ENCODE measurements around the gene DAP.

DAP gene

GRCh38 chr5:10653751-10654400 is 107.2 kb downstream of the DAP start:
- no peaks in the 10 kb centered on the region for H3K36me3 ChIP-seq (ENCODE audit: control insufficient read depth, insufficient read depth, low read length)
- no peak overlapping the region for H3K27ac ChIP-seq (ENCODE audit: low read depth, low read length)
- no peak overlapping the region for H3K9ac ChIP-seq (ENCODE audit: low read length)
- H3K27me3 ChIP-seq (ENCODE audit: control insufficient read depth, insufficient read depth, low read length) = no peaks in the 10 kb centered on the region
- H3K4me3 ChIP-seq (ENCODE audit: low read length) = no peak overlapping the region
- no peaks in the 10 kb centered on the region for H3K4me1 ChIP-seq (ENCODE audit: control insufficient read depth, insufficient read depth, low read length)

GRCh38 chr5:10653043-10653442 is 108.0 kb downstream of the DAP start:
- H3K27me3 ChIP-seq (ENCODE audit: control insufficient read depth, insufficient read depth, low read length) = no peaks in the 10 kb centered on the region
- no peak overlapping the region for H3K4me3 ChIP-seq (ENCODE audit: low read length)
- no peaks in the 10 kb centered on the region for H3K36me3 ChIP-seq (ENCODE audit: control insufficient read depth, insufficient read depth, low read length)
- H3K4me1 ChIP-seq (ENCODE audit: control insufficient read depth, insufficient read depth, low read length) = no peaks in the 10 kb centered on the region
- no peak overlapping the region for H3K27ac ChIP-seq (ENCODE audit: low read depth, low read length)
- no peak overlapping the region for H3K9ac ChIP-seq (ENCODE audit: low read length)

- Histone ChIP-seq H3K27me3 (ENCODE audit: control insufficient read depth, insufficient read depth, low read length) (no peaks in the 10 kb centered on the region), H3K4me3 (ENCODE audit: low read length) (no peak overlapping the region), H3K27ac (ENCODE audit: low read depth, low read length) (no peak overlapping the region), H3K36me3 (ENCODE audit: control insufficient read depth, insufficient read depth, low read length) (no peaks in the 10 kb centered on the region), H3K4me1 (ENCODE audit: control insufficient read depth, insufficient read depth, low read length) (no peaks in the 10 kb centered on the region), H3K9ac (ENCODE audit: low read length) (no peak overlapping the region)
Observed at GRCh38 chr5:10652606-10653005, 108.4 kb downstream of the DAP start.

DNA sequence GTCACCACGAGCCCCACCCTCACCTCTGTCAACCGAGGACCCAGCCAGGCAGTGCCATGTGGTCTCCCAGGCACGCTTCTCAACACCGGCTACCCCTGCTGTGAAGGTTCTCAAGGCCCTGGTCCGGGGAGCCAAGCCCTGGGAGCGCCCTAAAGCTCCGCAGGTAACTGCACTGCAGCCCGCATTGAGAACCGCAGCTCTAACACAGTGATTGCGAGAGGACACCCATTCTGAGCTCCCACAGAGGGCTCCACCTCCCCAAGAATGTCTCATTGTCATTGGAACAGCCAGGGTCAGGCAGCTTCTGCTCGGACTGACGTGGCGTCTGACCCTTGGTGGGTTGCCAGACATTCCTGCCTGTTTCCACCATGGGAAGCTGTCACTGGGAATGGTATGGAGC is 108.9 kb downstream of the DAP start:
- Histone ChIP-seq H3K9ac (ENCODE audit: low read length) (no peak overlapping the region), H3K27me3 (ENCODE audit: control insufficient read depth, insufficient read depth, low read length) (no peaks in the 10 kb centered on the region), H3K4me1 (ENCODE audit: control insufficient read depth, insufficient read depth, low read length) (no peaks in the 10 kb centered on the region), H3K36me3 (ENCODE audit: control insufficient read depth, insufficient read depth, low read length) (no peaks in the 10 kb centered on the region), H3K4me3 (ENCODE audit: low read length) (no peak overlapping the region), H3K27ac (ENCODE audit: low read depth, low read length) (no peak overlapping the region)

- no peaks in the 10 kb centered on the region for H3K36me3 ChIP-seq (ENCODE audit: control insufficient read depth, insufficient read depth, low read length)
- no peak overlapping the region for H3K9ac ChIP-seq (ENCODE audit: low read length)
- H3K4me3 ChIP-seq (ENCODE audit: low read length) = no peak overlapping the region
Observed at GRCh38 chr5:10649666-10650380, 111.2 kb downstream of the DAP start.

GRCh38 chr5:10648806-10649665 is 112.0 kb downstream of the DAP start:
- Histone ChIP-seq H3K36me3 (ENCODE audit: control insufficient read depth, insufficient read depth, low read length) (no peaks in the 10 kb centered on the region), H3K27me3 (ENCODE audit: control insufficient read depth, insufficient read depth, low read length) (no peaks in the 10 kb centered on the region), H3K27ac (ENCODE audit: low read depth, low read length) (no peak overlapping the region)

More at GRCh38 chr5:10649666-10650380, 111.2 kb downstream of the DAP start:
- Histone ChIP-seq H3K27me3 (ENCODE audit: control insufficient read depth, insufficient read depth, low read length) (no peaks in the 10 kb centered on the region), H3K27ac (ENCODE audit: low read depth, low read length) (no peak overlapping the region), H3K4me1 (ENCODE audit: control insufficient read depth, insufficient read depth, low read length) (no peaks in the 10 kb centered on the region)

GRCh38 chr5:10647640-10648039 is 113.4 kb downstream of the DAP start:
- Histone ChIP-seq H3K27ac (ENCODE audit: low read depth, low read length) (no peak overlapping the region), H3K36me3 (ENCODE audit: control insufficient read depth, insufficient read depth, low read length) (no peaks in the 10 kb centered on the region), H3K4me3 (ENCODE audit: low read length) (no peak overlapping the region), H3K27me3 (ENCODE audit: control insufficient read depth, insufficient read depth, low read length) (no peaks in the 10 kb centered on the region), H3K9ac (ENCODE audit: low read length) (no peak overlapping the region), H3K4me1 (ENCODE audit: control insufficient read depth, insufficient read depth, low read length) (no peaks in the 10 kb centered on the region)

More at GRCh38 chr5:10648806-10649665, 112.0 kb downstream of the DAP start:
- Histone ChIP-seq H3K4me3 (ENCODE audit: low read length) (no peak overlapping the region), H3K4me1 (ENCODE audit: control insufficient read depth, insufficient read depth, low read length) (no peaks in the 10 kb centered on the region), H3K9ac (ENCODE audit: low read length) (no peak overlapping the region)

DNA sequence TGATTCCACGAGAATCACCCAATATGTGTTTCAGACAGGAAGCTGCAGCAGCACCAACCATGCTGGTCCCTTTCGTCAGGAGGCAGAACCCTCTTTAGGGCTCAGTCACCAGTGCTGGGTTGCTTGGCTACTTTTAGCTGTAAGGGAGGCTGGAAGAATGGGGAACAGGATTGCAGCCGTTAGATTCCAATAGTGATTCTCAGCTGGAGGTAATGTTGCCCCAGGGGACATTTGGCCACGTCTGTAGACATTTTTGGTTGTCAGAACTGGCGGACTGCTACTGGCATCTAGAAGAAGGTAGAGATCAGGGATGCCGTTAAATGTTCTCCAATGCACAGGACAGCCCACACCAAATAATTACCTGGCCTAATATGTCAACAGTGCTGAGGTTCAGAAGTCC is 115.4 kb downstream of the DAP start:
- no peaks in the 10 kb centered on the region for H3K36me3 ChIP-seq (ENCODE audit: control insufficient read depth, insufficient read depth, low read length)
- H3K9ac ChIP-seq (ENCODE audit: low read length) = no peak overlapping the region
- H3K4me1 ChIP-seq (ENCODE audit: control insufficient read depth, insufficient read depth, low read length) = no peaks in the 10 kb centered on the region
- no peaks in the 10 kb centered on the region for H3K27me3 ChIP-seq (ENCODE audit: control insufficient read depth, insufficient read depth, low read length)
- no peak overlapping the region for H3K4me3 ChIP-seq (ENCODE audit: low read length)
- H3K27ac ChIP-seq (ENCODE audit: low read depth, low read length) = no peak overlapping the region

DNA sequence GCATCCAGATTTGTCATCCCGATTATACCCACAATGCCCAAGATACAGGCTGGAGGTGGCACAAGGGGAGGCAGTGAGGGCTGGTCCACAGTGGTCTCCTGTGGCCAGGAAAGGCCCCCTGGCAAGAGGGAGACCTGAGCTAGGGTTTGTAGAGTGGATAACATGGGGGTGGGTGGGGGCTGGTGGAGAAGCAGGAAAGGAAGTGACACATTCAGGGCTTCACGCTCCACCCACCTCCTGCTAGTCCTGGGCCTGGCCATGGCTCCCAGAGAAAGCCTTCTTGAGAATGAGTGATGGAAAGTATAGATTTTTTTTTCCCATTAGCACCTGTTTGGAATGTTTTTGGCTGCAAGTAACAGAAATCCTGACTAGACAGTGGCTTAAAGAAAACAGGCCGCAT is 115.9 kb downstream of the DAP start:
- Histone ChIP-seq H3K36me3 (ENCODE audit: control insufficient read depth, insufficient read depth, low read length) (no peaks in the 10 kb centered on the region), H3K4me1 (ENCODE audit: control insufficient read depth, insufficient read depth, low read length) (no peaks in the 10 kb centered on the region), H3K27ac (ENCODE audit: low read depth, low read length) (no peak overlapping the region), H3K9ac (ENCODE audit: low read length) (no peak overlapping the region), H3K4me3 (ENCODE audit: low read length) (no peak overlapping the region), H3K27me3 (ENCODE audit: control insufficient read depth, insufficient read depth, low read length) (no peaks in the 10 kb centered on the region)

DNA sequence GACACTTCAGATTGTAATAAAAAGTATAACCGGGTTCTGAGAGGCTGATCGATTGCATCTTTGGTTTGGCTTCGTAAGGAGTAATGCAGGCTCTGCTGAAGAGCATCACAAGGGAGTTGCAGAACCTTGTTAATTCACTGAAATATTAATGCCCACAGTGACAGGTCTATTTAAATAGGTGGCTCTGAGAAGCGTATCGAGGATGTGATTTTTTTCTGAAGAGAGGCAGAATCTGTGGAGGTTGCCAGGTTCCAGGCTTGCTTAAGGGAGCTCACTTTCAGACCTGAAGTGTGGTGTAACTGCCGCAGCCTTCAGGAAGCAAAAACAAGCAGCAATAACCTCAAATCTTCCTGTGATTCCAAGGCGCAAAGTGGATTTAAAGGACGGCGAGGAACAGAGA is 116.8 kb downstream of the DAP start:
- Histone ChIP-seq H3K27me3 (ENCODE audit: control insufficient read depth, insufficient read depth, low read length) (no peaks in the 10 kb centered on the region), H3K9ac (ENCODE audit: low read length) (no peak overlapping the region), H3K4me1 (ENCODE audit: control insufficient read depth, insufficient read depth, low read length) (no peaks in the 10 kb centered on the region), H3K27ac (ENCODE audit: low read depth, low read length) (no peak overlapping the region), H3K4me3 (ENCODE audit: low read length) (no peak overlapping the region), H3K36me3 (ENCODE audit: control insufficient read depth, insufficient read depth, low read length) (no peaks in the 10 kb centered on the region)

DNA sequence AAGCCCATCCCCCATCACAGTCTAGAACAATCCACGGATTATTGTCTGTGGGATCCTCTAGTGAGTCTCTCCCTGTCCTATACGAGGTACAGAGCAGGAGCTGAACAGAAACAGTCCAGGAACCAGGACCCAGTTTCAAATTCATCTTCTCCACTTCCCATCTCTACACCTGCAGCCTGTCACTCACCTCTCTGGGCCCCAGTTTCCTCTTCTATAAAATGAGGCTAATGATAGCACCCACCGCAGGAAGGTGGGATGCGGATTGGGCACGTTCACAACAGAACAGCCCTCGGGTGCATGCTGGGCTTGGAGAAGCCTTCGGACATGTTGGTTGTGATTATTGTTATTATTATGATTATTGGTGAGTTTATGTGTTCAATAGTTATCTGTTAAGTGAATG is 118.7 kb downstream of the DAP start:
- no peak overlapping the region for H3K27ac ChIP-seq (ENCODE audit: low read depth, low read length)
- H3K4me1 ChIP-seq (ENCODE audit: control insufficient read depth, insufficient read depth, low read length) = no peaks in the 10 kb centered on the region
- no peaks in the 10 kb centered on the region for H3K36me3 ChIP-seq (ENCODE audit: control insufficient read depth, insufficient read depth, low read length)
- H3K9ac ChIP-seq (ENCODE audit: low read length) = no peak overlapping the region
- no peaks in the 10 kb centered on the region for H3K27me3 ChIP-seq (ENCODE audit: control insufficient read depth, insufficient read depth, low read length)
- no peak overlapping the region for H3K4me3 ChIP-seq (ENCODE audit: low read length)

GRCh38 chr5:10639846-10640368 is 121.1 kb downstream of the DAP start:
- H3K9ac ChIP-seq (ENCODE audit: low read length) = no peak overlapping the region
- H3K27me3 ChIP-seq (ENCODE audit: control insufficient read depth, insufficient read depth, low read length) = no peaks in the 10 kb centered on the region
- no peak overlapping the region for H3K4me3 ChIP-seq (ENCODE audit: low read length)
- H3K36me3 ChIP-seq (ENCODE audit: control insufficient read depth, insufficient read depth, low read length) = no peaks in the 10 kb centered on the region
- no peak overlapping the region for H3K27ac ChIP-seq (ENCODE audit: low read depth, low read length)
- H3K4me1 ChIP-seq (ENCODE audit: control insufficient read depth, insufficient read depth, low read length) = no peaks in the 10 kb centered on the region
